Measurements from ENCODE around the gene ROR1.

ROR1 gene

GRCh38 chr1:63859480-63860275 lies 85.9 kb downstream of the ROR1 start:
- DNase-seq = no peak

- no peak for DNase-seq
These were observed 87.4 kb downstream of the ROR1 start for GRCh38 chr1:63861052-63861691.

- no peak for DNase-seq
These were observed 89.3 kb downstream of the ROR1 start for GRCh38 chr1:63863145-63863544.

GRCh38 chr1:63864224-63864641 lies 90.4 kb downstream of the ROR1 start:
- DNase-seq = no peak

GRCh38 chr1:63865561-63865960 lies 91.7 kb downstream of the ROR1 start:
- no peak for DNase-seq

GRCh38 chr1:63866084-63866483 lies 92.3 kb downstream of the ROR1 start:
- no peak for DNase-seq

GRCh38 chr1:63867429-63868176 lies 93.8 kb downstream of the ROR1 start:
- no peak for DNase-seq

- no peak for DNase-seq
These were observed 94.5 kb downstream of the ROR1 start for GRCh38 chr1:63868268-63868781.

- DNase-seq = no peak
These were observed 96.3 kb downstream of the ROR1 start for GRCh38 chr1:63870152-63870551.

GRCh38 chr1:63871463-63871862 lies 97.6 kb downstream of the ROR1 start:
- no peak for DNase-seq

GRCh38 chr1:63873751-63874150 lies 99.9 kb downstream of the ROR1 start:
- DNase-seq = no peak

GRCh38 chr1:63874278-63874880 lies 100.6 kb downstream of the ROR1 start:
- DNase-seq = no peak

GRCh38 chr1:63875636-63876035 lies 101.8 kb downstream of the ROR1 start:
- DNase-seq = no peak

- DNase-seq = no peak
These were observed 103.4 kb downstream of the ROR1 start for GRCh38 chr1:63877021-63877767.

- DNase-seq = no peak
These were observed 104.0 kb downstream of the ROR1 start for GRCh38 chr1:63877816-63878215.

GRCh38 chr1:63878932-63879331 lies 105.1 kb downstream of the ROR1 start:
- DNase-seq = no peak

GRCh38 chr1:63880958-63881576 lies 107.2 kb downstream of the ROR1 start:
- no peak for DNase-seq

- peak in 1 of 2 donors; percentile 57 for DNase-seq
These were observed 108.4 kb downstream of the ROR1 start for GRCh38 chr1:63882048-63882704.

GRCh38 chr1:63883494-63884235 lies 109.8 kb downstream of the ROR1 start:
- no peak for DNase-seq

- no peak for DNase-seq
These were observed 110.7 kb downstream of the ROR1 start for GRCh38 chr1:63884486-63884885.

GRCh38 chr1:63885899-63886298 lies 112.1 kb downstream of the ROR1 start:
- DNase-seq = no peak
